Activated CD4-positive, CD25-positive, alpha-beta regulatory T cell treated with anti-CD3 and anti-CD28 coated beads, Interleukin-2, amount 50 U/mL, for 72 hours (primary cell): ENCODE data around the gene EXOC4.

Experiments used
- DNase-seq: peaks from one replicate; pipeline ENCODE4 v3.0.0; 2021

Gene EXOC4

GRCh38 chr7:133912916-133913697 is 660.2 kb downstream of the EXOC4 start:
- no peak for DNase-seq

- DNase-seq, result no peak
These were observed 663.7 kb downstream of the EXOC4 start for GRCh38 chr7:133916621-133917020.

- no peak for DNase-seq
These were observed 666.9 kb downstream of the EXOC4 start for GRCh38 chr7:133919810-133920209.

GRCh38 chr7:133921635-133922182 is 668.8 kb downstream of the EXOC4 start:
- no peak for DNase-seq

GRCh38 chr7:133923974-133924373 is 671.1 kb downstream of the EXOC4 start:
- no peak for DNase-seq

- no peak for DNase-seq
These were observed 678.2 kb downstream of the EXOC4 start for GRCh38 chr7:133931053-133931452.

- DNase-seq, result no peak
These were observed 679.7 kb downstream of the EXOC4 start for GRCh38 chr7:133932591-133932990.

GRCh38 chr7:133934262-133934976 is 681.5 kb downstream of the EXOC4 start:
- no peak for DNase-seq

- no peak for DNase-seq
These were observed 682.1 kb downstream of the EXOC4 start for GRCh38 chr7:133934977-133935330.

- DNase-seq, result no peak
These were observed 683.2 kb downstream of the EXOC4 start for GRCh38 chr7:133936074-133936473.

GRCh38 chr7:133937786-133938185 is 684.9 kb downstream of the EXOC4 start:
- no peak for DNase-seq

- DNase-seq, result no peak
These were observed 687.5 kb downstream of the EXOC4 start for GRCh38 chr7:133940368-133940767.

- no peak for DNase-seq
These were observed 688.6 kb downstream of the EXOC4 start for GRCh38 chr7:133941496-133941895.

GRCh38 chr7:133945497-133945896 is 692.6 kb downstream of the EXOC4 start:
- DNase-seq, result no peak

- no peak for DNase-seq
These were observed 694.8 kb downstream of the EXOC4 start for GRCh38 chr7:133947458-133948254.

- no peak for DNase-seq
These were observed 695.7 kb downstream of the EXOC4 start for GRCh38 chr7:133948588-133948987.

GRCh38 chr7:133950855-133951254 is 698.0 kb downstream of the EXOC4 start:
- DNase-seq, result no peak

GRCh38 chr7:133955208-133955607 is 702.3 kb downstream of the EXOC4 start:
- no peak for DNase-seq

GRCh38 chr7:133957845-133958244 is 705.0 kb downstream of the EXOC4 start:
- no peak for DNase-seq

- no peak for DNase-seq
These were observed 705.9 kb downstream of the EXOC4 start for GRCh38 chr7:133958822-133959221.

- no peak for DNase-seq
These were observed 706.6 kb downstream of the EXOC4 start for GRCh38 chr7:133959505-133959904.

- DNase-seq, result no peak
These were observed 708.8 kb downstream of the EXOC4 start for GRCh38 chr7:133961724-133962123.

GRCh38 chr7:133962646-133963045 is 709.8 kb downstream of the EXOC4 start:
- no peak for DNase-seq
